ENCODE measurements around the gene GLRA1.
"Not testable (repeated sequence)": the region's sequence is repeated elsewhere in the genome, so short reads cannot be mapped to it uniquely, and the experiment has no call there.

Gene GLRA1

GRCh38 chr5:151786468-151786867 lies 138.2 kb downstream of the GLRA1 start:
- no peak for TF ChIP-seq CTCF (IDR thresholded peaks at IDR 0.05; ENCODE audit: insufficient read depth, low read depth, low read length, missing control alignments)

GRCh38 chr5:151784141-151784540 lies 140.5 kb downstream of the GLRA1 start:
- H3K4me3 ChIP-seq (ENCODE audit: low read length), result no peak overlapping the region
- DNase-seq (ENCODE audit: low read depth), result no peak
- TF ChIP-seq CTCF (IDR thresholded peaks at IDR 0.05; ENCODE audit: insufficient read depth, low read depth, low read length, missing control alignments), result no peak

More at GRCh38 chr5:151786468-151786867, 138.2 kb downstream of the GLRA1 start:
- DNase-seq (ENCODE audit: low read depth), result no peak
- no peak overlapping the region for H3K4me3 ChIP-seq (ENCODE audit: low read length)

GRCh38 chr5:151783664-151784063 lies 141.0 kb downstream of the GLRA1 start:
- H3K4me3 ChIP-seq (ENCODE audit: low read length); DNase-seq (ENCODE audit: low read depth): not testable (repeated sequence)

- no peak for TF ChIP-seq CTCF (IDR thresholded peaks at IDR 0.05; ENCODE audit: insufficient read depth, low read depth, low read length, missing control alignments)
- H3K4me3 ChIP-seq (ENCODE audit: low read length), result no peak overlapping the region
Observed at GRCh38 chr5:151781201-151781600, 143.4 kb downstream of the GLRA1 start.

GRCh38 chr5:151780348-151780747 lies 144.3 kb downstream of the GLRA1 start:
- no peak for TF ChIP-seq CTCF (IDR thresholded peaks at IDR 0.05; ENCODE audit: insufficient read depth, low read depth, low read length, missing control alignments)
- no peak for DNase-seq (ENCODE audit: low read depth)
- H3K4me3 ChIP-seq (ENCODE audit: low read length), result no peak overlapping the region

More at GRCh38 chr5:151781201-151781600, 143.4 kb downstream of the GLRA1 start:
- DNase-seq (ENCODE audit: low read depth), result no peak

- no peak for TF ChIP-seq CTCF (IDR thresholded peaks at IDR 0.05; ENCODE audit: insufficient read depth, low read depth, low read length, missing control alignments)
- DNase-seq (ENCODE audit: low read depth), result no peak
- H3K4me3 ChIP-seq (ENCODE audit: low read length), result no peak overlapping the region
Observed at GRCh38 chr5:151779531-151780125, 145.0 kb downstream of the GLRA1 start.

- no peak for DNase-seq (ENCODE audit: low read depth)
- no peak for TF ChIP-seq CTCF (IDR thresholded peaks at IDR 0.05; ENCODE audit: insufficient read depth, low read depth, low read length, missing control alignments)
- no peak overlapping the region for H3K4me3 ChIP-seq (ENCODE audit: low read length)
Observed at GRCh38 chr5:151775025-151775606, 149.5 kb downstream of the GLRA1 start.

Measured in epithelial cell of esophagus (primary cell).